SK-N-SH (cell line): ENCODE results near the gene PLEKHA3.
"Not testable (repeated sequence)": the region's sequence is repeated elsewhere in the genome, so short reads cannot be mapped to it uniquely, and the experiment has no call there.

Source experiments
- EZH2phosphoT487 ChIP-seq: fragments of 200-600 bp; sonication (generic); IDR thresholded peaks from 2 replicates; pipeline ENCODE4 v1.6.1; 2017; ENCODE audit warnings: low read depth, mixed run types, mild to moderate bottlenecking, antibody characterized with exemption, moderate library complexity, borderline replicate concordance
- GABPA ChIP-seq: IDR thresholded peaks from 2 replicates; pipeline ENCODE4 v1.4.0; 2012; ENCODE audit warnings: low read depth, mild to moderate bottlenecking
- JUND ChIP-seq: IDR thresholded peaks from 2 replicates; pipeline ENCODE4 v1.4.0; 2012
- RAD21 ChIP-seq: IDR thresholded peaks from 2 replicates; pipeline ENCODE4 v1.6.1; 2012; ENCODE audit warnings: mild to moderate bottlenecking, low read length
- SMC3 ChIP-seq: IDR thresholded peaks from 2 replicates; pipeline ENCODE4 v1.6.1; 2012; ENCODE audit warnings: low read depth, low read length, improper control_type of control experiment
- TAF1 ChIP-seq: IDR thresholded peaks from 2 replicates; pipeline ENCODE4 v1.6.1; 2012; ENCODE audit warnings: low read depth, mild to moderate bottlenecking, low read length, moderate library complexity, borderline replicate concordance
- YY1 ChIP-seq: IDR thresholded peaks from 2 replicates; pipeline ENCODE4 v1.4.0; 2012; ENCODE audit warnings: low read depth, mild to moderate bottlenecking
- TF ChIP-seq, protein P1 (sequence below): IDR thresholded peaks from 2 replicates; pipeline ENCODE4 v1.4.0; 2012; ENCODE audit warnings: low read depth
- TF ChIP-seq, protein P2 (sequence below): fragments of 200-600 bp; sonication (generic); IDR thresholded peaks from 2 replicates; pipeline ENCODE4 v1.6.1; 2017; ENCODE audit warnings: antibody characterized with exemption, mild to moderate bottlenecking, moderate library complexity
- TF ChIP-seq, protein P3 (sequence below): fragments of 150-350 bp; IDR thresholded peaks from 2 replicates; pipeline ENCODE4 v1.6.1; 2017; ENCODE audit warnings: antibody characterized with exemption, low read length, low read depth, borderline replicate concordance
- TF ChIP-seq, protein P4 (sequence below): IDR thresholded peaks from 2 replicates; pipeline ENCODE4 v1.4.0; 2012; ENCODE audit warnings: low read depth, borderline replicate concordance

DNA sequence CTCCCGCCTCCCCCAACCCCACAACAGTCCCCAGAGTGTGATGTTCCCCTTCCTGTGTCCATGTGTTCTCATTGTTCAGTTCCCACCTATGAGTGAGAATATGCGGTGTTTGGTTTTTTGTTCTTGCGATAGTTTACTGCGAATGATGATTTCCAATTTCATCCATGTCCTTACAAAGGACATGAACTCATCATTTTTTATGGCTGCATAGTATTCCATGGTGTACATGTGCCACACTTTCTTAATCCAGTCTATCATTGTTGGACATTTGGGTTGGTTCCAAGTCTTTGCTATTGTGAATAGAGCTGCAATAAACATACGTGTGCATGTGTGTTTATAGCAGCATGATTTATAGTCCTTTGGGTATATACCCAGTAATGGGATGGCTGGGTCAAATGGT is 44.8 kb downstream of the PLEKHA3 start:
- TF ChIP-seq, protein P1, sequence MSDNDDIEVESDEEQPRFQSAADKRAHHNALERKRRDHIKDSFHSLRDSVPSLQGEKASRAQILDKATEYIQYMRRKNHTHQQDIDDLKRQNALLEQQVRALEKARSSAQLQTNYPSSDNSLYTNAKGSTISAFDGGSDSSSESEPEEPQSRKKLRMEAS, result not testable (repeated sequence)
- TF ChIP-seq, protein P2, sequence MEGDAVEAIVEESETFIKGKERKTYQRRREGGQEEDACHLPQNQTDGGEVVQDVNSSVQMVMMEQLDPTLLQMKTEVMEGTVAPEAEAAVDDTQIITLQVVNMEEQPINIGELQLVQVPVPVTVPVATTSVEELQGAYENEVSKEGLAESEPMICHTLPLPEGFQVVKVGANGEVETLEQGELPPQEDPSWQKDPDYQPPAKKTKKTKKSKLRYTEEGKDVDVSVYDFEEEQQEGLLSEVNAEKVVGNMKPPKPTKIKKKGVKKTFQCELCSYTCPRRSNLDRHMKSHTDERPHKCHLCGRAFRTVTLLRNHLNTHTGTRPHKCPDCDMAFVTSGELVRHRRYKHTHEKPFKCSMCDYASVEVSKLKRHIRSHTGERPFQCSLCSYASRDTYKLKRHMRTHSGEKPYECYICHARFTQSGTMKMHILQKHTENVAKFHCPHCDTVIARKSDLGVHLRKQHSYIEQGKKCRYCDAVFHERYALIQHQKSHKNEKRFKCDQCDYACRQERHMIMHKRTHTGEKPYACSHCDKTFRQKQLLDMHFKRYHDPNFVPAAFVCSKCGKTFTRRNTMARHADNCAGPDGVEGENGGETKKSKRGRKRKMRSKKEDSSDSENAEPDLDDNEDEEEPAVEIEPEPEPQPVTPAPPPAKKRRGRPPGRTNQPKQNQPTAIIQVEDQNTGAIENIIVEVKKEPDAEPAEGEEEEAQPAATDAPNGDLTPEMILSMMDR, result not testable (repeated sequence)
- TF ChIP-seq, protein P3, sequence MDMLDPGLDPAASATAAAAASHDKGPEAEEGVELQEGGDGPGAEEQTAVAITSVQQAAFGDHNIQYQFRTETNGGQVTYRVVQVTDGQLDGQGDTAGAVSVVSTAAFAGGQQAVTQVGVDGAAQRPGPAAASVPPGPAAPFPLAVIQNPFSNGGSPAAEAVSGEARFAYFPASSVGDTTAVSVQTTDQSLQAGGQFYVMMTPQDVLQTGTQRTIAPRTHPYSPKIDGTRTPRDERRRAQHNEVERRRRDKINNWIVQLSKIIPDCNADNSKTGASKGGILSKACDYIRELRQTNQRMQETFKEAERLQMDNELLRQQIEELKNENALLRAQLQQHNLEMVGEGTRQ, result not testable (repeated sequence)
- TF ChIP-seq SMC3, EZH2phosphoT487, RAD21, TAF1, GABPA, JUND, YY1: not testable (repeated sequence)
- TF ChIP-seq, protein P4, sequence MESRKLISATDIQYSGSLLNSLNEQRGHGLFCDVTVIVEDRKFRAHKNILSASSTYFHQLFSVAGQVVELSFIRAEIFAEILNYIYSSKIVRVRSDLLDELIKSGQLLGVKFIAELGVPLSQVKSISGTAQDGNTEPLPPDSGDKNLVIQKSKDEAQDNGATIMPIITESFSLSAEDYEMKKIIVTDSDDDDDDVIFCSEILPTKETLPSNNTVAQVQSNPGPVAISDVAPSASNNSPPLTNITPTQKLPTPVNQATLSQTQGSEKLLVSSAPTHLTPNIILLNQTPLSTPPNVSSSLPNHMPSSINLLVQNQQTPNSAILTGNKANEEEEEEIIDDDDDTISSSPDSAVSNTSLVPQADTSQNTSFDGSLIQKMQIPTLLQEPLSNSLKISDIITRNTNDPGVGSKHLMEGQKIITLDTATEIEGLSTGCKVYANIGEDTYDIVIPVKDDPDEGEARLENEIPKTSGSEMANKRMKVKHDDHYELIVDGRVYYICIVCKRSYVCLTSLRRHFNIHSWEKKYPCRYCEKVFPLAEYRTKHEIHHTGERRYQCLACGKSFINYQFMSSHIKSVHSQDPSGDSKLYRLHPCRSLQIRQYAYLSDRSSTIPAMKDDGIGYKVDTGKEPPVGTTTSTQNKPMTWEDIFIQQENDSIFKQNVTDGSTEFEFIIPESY, result not testable (repeated sequence)
